GM18517 (cell line): ENCODE results near the gene GNAL.
A peak's percentile ranks its signal among the peaks of the same experiment; 100 is the strongest.
"Not testable (repeated sequence)": the region's sequence is repeated elsewhere in the genome, so short reads cannot be mapped to it uniquely, and the experiment has no call there.

Experiments
- ATAC-seq: cut with Tn5 transposase; IDR thresholded peaks from one replicate; pipeline ENCODE4 v1.9.1; 2021; ENCODE audit warnings: mild to moderate bottlenecking, moderate library complexity; ENCODE audit not compliant: unreplicated experiment

GNAL gene

DNA sequence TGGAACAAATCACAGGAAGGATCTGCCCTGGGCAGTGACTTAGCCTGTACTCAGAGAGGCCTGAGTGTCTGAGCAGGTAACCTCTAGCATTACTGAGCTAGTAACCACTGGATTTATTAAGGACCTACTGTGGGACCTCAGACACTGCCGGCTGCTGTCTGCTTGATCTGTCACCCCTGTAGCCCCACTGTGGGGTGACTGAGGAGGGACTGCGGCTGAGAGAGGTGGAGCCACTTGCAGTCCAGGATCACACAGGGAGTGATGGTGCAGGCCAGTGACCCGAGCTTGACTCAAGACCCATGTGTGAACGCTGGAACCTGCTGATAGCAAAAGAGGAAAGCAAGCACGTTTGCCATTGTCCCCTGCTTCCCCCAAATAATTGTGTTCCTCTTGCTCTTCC lies 177.7 kb downstream of the GNAL start:
- no peak for ATAC-seq

DNA sequence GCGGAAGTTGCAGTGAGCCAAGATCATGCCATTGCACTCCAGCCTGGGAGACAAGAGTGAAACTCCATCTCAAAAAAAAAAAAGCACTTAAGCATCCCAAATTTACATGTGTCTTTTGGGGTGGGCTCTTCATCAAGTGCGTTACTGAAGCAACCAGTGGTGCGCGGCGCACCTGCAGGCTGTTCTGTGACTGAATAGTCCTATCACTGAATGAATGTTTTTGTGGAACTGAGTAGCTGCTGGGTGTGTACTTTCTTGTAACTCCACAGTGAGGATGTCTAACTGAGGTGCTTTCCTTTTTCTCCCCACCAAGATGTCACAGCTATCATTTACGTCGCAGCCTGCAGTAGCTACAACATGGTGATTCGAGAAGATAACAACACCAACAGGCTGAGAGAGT lies 179.2 kb downstream of the GNAL start:
- ATAC-seq = no peak

DNA sequence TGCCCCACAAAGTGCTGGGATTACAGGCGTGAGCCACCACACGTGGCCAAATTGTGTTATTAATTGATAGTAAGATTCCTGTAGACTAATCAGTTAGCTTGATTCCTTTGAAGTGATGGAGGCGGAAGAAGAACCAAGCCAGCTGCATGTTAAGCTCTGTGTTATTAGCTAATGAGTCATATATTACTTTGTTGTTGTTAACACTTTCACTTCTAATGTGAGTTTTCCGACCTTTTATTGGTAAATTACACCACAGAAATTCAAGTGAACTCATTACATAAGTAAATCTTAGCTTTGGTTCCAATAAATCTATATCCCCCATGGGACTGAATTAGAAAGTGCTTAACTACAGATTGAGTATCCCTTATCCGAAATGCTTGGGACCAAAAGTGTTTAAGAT lies 182.4 kb downstream of the GNAL start:
- no peak for ATAC-seq

DNA sequence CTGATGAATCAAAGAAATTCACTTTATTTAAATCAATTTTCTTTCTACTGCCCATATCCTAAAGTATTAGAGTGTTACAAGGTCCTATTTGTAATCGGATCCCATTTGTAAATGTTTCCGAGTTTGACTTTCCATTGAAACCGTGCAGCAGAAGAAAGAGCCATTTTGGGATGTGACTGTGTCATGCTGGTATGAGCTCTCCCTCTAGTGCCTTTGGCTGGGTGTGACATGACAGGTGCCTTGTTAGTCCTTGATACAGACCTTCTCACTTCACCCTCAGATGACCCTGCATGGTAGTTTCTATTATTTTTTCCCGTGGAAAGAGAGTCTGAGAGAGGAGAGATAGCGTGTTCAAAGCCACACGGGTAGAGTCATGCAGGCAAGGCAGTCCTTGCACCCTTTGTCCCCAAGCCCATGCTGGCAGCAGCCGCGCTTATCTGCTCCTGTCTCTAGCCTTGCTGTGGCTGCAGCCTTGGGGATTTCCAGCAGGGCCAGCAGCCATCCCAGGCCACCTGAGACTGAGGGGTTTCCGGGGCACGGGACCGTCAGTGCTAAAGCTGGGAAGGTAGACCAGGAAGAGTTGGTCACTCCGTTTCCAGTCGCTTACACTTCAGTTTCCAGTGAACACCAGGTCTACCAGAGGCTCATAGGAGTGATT lies 183.5 kb downstream of the GNAL start:
- ATAC-seq = no peak

DNA sequence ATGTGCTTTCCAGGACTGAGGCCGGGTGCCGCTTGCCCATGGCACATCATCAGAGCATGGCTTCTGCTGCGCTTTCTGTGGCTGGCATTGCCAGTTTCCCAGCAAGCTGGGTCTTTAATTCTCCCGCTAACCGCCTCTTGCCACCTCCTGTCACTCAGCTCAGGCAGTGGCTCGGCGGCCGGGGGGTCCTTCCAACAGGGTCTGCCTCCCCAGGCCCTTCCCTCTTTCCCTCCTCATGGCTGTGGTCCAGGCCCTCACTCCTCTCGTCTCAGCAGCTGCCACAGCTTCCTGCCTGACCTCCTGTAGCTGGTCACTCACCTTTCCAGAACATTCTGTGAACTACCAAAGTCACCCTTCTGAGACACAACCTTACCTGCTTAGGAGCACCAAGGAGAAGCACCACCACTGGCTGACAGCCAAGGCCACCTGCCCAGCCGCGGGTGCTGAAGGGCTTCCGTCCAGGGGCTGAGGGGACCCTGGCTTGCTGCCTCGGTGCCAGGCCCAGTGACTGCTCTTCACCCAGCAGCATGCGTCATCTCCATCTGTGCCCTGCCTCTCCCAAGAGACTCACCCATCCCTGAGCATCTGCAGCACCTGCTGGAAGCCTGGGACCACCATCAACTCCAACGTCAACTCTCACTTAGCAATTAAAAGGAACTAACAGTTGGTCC lies 184.7 kb downstream of the GNAL start:
- no peak for ATAC-seq

DNA sequence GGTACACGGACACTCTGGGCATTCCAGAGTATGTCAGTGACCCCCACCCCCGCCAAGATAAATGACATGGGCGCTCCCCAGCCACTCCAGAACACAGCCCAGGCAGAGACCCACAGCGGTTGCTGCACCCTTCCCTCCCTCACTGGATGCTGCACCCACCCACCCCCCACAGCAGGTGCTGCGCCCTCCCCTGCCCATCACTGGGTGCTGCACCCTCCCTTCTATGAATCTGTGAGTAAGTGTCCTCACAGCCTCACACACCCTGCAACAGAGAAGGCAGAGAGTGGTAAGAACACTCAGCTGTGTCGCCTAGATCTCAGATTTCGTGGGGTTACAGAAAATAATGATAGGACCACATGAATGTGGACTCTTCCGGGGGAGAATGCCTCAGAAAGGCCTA lies 185.6 kb downstream of the GNAL start:
- no peak for ATAC-seq

DNA sequence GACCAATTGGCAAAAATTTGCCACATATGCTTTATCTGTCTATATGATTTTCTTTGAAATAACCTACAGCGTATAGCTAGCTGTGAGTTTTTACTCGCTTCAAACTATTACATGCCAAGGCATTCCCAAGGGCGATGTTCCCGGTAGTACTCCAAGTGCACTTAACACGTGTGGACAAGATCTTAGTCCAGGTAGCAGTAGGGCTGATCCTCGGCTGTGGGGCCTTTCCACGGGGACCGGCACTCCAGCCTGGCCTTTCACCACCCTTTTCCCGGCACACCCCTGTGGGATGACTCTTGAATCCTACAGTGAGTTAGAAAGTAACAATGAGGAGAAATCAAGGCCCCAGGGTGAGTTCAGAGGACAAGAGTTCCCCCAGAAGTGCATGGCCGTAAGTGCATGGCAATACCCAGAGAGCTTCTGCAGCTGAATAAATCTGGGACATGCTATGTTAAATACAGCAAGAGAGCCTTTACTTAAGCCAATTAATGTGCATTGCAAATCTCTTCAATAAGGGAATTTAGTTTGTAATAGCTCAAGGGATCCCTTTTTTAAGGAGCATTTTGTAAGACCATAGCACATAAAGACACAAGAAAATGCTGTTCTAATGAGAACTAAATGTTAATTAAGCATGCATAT lies 188.6 kb downstream of the GNAL start:
- ATAC-seq = no peak

DNA sequence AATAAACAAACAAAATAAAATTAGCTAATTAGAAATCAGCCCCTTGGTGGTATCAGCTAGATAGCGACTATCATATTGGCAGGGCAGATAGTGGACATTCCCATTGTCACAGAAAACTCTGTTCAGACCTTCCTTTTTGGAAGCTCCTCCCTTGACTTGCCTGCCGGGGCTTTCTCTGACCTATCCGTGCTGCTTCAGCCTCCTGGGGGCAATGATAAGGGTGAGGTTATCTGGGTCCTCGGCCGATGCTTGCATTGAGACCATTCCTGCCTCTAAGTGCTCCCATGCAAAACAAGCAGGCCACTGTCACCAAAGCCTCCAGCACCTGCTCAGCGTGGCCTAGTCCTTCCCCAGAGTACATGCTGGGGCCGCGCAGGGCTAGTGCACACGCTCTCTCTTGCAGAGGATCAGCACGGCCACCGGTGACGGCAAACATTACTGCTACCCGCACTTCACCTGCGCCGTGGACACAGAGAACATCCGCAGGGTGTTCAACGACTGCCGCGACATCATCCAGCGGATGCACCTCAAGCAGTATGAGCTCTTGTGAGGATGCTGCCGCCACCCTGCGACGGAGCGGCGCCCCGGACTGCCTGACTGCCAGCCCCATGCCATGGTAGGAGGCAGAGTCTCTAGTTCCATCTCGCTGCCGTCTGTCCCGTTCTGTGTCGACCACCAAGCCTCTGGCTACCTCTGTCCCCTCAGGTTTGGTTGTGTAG lies 191.7 kb downstream of the GNAL start:
- ATAC-seq = no peak

DNA sequence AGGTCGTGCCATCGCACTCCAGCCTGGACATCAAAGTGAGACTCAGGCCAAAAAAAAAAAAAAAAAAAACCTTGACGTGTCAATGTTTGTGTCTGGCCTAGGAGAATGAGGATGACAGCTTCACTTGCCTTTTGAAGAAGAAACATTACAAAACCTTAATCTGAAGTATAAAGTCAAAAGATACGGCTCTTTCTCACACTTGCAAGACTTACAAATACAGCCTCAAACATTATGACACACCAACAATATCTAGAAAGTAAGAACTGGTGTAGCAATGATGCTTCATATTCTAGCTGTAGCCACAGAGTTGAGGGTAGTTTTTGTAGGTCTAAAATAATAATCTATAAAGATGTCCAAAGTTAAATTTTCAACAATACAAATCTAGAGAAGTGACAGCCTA lies 193.6 kb downstream of the GNAL start:
- ATAC-seq = no peak

DNA sequence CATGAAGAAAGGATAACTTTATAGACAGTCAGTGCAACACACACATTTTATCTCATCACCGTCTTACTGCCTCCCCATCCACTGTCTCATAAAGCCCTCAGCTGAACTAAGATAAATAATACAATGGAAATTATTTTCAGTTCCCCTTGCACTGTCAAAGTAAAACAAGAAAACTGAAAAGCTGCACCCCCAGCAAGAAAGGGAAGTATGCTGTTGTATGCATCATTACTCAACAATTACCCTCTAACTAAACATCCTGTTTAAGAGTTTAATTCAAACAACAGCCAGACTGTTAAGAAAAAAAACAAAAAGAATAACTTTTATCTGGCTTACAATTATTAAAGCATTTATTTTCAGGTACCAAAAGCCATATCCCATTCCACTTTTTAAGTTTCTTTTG lies 194.1 kb downstream of the GNAL start:
- peak; percentile 86 for ATAC-seq

DNA sequence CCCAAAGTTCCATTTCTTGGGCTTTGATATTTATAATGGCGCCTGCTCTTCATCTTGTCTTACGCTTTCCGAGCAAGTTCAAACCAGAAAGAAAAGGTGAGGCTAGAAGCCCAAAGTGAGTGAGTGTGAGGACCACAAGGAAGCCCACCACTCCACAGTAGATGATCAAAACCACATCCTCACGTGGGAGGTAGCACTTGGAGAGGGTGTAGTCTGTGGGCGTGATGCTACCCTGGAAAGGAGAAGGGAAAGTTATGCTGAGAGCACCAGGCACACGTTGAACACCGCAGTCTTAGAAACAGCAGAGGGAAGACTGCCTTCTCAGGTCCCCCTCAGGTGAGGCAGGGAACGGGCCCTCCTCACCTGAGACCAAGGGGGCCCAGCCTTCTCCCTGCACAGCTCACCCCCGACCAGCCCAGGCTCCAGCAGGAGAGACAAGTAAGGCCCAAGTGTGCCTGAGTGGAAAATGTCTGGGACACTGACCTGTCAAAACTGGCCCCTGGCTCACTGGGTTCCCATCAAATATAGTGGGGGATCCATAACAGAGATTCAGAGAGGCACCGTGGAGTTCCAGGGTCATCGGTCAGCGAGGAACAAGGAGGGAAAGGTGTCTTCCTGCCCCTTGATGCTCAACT lies 195.4 kb downstream of the GNAL start:
- no peak for ATAC-seq

DNA sequence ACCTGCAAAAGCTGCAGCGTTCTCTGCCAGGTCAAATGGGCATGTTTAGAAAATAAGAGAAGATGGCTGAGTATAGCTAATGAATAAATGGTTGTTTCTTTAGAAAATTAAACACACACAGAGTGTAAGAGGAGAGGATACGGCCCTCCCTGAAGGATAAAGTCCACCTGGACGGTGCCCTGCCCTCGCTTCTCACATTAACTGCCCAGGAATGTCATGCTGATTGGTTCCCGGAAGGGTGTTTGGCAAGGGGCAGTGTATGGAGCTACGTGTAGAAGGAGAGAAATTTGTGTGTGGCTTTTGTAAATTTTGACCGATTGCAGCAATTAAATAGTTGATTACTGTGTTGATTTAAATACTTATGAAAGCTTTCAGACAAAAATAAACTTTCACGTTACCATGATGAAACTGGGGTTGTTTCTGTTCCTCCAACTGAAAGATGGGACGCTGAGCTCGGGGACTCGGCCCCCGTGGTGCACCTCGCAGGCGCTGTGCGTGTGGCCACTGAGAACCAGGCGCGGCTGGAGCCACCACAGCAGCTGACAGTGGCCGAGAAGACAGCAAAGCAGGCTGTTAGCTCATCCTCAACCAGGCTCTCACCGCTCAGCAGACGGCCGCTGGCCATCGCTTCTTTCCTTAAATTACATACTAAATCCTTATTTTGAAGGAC lies 196.3 kb downstream of the GNAL start:
- no peak for ATAC-seq

DNA sequence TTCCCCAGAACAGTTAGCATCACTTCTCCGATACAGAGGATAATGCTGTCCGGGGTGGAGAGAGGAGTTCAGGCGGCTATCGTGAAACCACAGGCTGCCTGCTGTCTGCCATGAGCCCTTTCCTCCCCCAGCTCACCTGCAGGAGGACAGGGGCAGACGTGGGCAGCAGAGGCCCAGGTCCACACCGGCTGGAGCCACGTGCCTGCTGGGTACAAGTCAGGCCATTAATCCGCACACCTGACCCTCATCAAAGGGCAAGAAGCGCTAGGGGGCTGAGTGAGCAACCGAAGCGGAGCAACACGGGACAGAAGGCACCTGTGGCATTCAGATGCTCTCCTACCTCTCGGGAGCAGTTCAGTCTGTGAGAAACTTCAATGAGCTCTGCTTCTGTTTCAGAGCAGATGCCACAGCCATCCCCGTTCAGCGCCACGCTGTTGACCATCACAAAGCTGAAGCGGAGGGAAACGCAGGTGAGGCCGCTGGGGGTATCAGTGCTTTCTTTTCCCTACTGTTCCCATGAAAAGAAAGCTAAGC lies 197.6 kb downstream of the GNAL start:
- ATAC-seq = no peak

DNA sequence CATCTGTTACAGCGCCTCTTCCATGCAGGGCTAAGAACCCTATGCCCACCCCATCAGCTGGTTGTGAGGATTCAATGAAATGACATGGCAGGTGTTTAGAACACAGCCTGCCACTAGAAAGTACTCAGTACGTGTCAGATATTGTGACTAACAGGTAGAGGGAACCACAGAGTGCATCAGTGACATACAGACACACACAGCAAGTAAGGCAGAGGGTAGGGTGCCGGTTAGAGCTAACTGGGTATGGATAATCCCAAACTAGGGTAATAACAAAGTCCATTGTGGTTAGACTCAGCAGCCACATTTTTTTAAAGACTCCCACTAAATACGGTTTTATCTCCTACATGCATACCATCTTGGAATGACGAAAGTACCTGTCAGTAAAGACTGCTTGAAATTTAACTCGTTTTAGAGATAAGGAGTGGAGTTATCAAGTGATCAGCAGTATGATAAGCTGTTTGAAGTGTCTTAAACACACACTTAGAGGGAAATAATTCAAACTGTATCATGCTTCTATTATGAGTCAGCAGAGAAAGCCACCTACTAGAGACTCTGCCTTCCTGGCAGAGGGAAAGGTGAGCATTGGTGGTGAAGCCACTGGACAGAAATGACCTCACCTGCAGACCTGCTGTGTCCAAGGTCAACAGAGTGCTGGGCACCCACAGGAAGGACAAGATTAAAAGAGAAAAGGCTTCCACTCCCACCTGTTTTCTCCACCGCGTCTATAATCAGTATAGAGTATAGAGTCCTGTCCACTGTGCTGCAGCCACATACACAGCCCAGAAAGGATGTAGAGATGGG lies 198.5 kb downstream of the GNAL start:
- no peak for ATAC-seq

DNA sequence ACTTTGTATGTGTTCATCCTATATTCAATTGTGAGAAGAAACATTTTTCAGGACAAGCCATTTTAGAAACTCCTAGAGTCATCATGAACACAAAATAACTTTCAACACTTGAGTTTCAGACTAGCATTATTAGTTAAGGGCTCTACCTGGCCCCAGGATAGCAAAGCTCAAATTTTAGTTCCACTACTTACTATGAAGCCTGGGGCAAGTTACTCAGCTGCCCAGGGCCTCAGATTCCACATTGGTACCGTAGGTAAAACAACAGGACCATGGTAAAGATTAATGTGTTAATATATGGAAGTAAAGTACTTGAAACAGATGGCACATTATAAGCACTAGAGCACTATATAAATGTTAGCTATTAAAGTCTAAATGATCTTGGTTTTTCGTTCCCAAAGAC lies 199.7 kb downstream of the GNAL start:
- ATAC-seq = no peak

DNA sequence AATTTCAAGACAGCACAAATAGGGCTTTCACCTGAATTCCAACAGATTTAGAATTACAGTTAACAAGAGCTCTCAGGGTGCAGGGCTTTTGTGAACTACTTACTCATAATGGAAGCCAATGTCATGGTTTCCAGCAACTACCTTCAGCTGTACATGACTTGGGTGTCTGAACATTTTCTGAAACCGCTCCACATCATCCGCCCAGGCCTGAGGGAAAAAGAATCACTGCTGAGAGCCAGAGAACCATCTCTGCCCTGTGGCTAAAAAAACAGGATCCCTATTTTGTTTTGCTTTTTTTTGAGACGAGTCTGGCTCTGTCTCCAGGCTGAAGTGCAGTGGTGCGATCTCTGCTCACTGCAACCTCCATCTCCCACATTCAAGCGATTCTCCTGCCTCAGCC lies 200.2 kb downstream of the GNAL start:
- ATAC-seq = no peak

DNA sequence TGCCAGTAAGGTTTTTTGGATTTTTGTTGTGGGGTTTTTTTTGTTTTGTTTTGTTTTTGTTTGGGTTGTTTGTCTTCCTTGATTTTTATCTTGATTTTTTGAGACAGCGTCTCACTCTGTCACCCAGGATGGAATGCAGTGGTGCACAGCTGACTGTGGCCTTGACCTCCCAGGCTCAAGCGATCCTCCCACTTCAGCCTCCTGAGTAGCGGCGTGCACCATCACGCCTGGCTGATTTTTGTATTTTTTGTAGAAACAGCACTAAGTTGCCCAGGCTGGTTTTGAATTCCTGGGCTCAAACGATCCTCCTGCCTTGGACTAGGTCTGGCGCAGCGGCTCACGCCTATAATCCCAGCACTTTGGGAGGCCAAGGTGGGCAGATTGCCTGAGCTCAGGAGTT lies 202.7 kb downstream of the GNAL start:
- ATAC-seq = no peak

DNA sequence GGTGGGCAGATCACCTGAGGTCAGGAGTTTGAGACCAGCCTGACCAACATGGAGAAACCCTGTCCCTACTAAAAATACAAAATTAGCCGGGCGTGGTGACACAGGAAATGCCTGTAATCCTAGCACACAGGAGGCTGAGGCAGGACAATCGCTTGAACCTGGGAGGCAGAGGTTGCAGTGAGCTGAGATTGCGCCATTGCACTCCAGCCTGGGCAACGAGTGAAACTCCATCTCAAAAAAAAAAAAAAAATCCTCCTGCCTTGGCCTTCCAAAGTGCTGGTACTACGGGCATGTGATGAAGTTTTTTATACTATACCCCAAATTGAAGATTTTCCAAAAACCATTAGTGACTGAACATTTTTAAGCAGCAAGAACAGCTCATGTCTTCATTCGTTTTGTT lies 203.4 kb downstream of the GNAL start:
- ATAC-seq = not testable (repeated sequence)

DNA sequence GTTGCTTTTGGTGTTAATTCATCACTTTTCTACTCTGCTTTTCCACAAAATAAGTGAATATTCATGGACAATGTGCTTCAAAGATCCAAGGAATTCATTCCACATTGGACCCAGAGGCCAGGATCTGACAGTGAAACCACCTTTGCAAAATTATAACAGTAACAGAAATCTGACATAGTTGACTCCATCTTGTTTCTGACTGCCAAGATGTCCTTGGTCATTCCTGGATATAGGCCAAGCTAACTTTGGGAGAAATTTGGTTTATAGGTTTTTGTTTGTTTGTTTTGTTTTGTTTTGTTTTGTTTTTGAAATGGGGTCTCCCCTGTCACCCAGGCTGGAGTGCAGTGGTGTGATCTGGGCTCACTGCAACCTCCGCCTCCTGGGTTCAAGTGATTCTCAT lies 208.7 kb downstream of the GNAL start:
- ATAC-seq = no peak

DNA sequence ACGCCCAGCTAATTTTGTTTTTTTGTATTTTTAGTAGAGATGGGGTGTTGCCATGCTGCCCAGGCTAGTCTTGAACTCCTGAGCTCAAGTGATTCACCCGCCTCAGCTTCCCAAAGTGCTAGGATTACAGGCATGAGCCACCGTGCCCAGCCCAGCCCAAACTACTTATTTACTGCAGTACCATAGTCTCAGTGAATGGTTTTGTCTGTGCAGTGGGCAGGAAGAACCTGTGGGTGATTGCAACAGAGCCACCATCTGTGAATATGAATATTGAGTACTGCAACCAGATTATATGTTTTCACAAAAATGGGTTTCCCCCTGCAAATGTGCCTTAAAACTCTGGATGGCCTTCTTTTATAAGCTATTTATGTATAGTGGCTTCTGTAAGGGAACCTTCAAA lies 210.0 kb downstream of the GNAL start:
- ATAC-seq = no peak
